ENCODE measurements around the gene HMG20B.

The HMG20B gene

DNA sequence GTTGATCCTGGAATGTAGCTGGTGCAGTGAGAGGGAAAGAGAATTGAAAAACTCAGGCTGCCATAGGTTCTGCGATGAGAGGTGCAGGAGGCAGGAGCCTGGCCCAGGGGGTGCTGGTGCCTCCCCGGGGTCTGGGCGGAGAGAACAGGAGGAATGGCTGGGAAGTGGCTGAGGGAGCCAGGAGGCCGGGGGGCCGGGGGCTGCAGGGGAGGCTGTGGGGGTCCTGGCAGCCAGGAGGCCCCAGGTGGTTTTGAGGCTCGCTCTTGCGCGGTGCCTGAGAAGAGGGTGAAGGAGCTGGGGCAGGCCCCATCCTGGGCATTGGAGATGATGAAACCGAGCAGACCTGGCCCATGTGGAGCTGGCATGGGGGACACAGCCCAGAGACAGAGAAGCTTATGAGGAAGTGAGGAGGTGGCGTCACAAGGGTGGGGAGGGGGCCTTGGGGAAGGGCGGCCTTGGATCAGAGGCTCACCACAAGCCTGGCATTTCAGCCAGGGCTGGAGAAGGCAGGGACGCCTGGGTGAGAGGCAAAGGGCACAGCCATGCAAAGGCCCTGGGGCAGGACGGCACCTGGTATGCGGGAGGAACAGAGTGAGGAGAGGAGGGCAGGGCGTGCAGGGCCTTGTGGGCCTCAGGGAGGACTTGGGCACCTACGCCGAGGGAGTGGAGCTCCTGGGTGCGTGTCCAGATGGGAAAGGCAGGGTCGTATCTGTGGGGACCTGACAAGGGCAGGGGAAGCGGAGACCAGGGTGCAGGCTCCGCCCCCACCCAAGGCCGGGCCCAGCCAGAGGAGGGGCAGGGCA lies 35.1 kb upstream of the HMG20B start:
- no peak overlapping the region for H3K4me3 ChIP-seq (ENCODE audit: low read depth, low read length)
- TF ChIP-seq, protein P1, sequence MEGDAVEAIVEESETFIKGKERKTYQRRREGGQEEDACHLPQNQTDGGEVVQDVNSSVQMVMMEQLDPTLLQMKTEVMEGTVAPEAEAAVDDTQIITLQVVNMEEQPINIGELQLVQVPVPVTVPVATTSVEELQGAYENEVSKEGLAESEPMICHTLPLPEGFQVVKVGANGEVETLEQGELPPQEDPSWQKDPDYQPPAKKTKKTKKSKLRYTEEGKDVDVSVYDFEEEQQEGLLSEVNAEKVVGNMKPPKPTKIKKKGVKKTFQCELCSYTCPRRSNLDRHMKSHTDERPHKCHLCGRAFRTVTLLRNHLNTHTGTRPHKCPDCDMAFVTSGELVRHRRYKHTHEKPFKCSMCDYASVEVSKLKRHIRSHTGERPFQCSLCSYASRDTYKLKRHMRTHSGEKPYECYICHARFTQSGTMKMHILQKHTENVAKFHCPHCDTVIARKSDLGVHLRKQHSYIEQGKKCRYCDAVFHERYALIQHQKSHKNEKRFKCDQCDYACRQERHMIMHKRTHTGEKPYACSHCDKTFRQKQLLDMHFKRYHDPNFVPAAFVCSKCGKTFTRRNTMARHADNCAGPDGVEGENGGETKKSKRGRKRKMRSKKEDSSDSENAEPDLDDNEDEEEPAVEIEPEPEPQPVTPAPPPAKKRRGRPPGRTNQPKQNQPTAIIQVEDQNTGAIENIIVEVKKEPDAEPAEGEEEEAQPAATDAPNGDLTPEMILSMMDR (IDR thresholded peaks at IDR 0.05; ENCODE audit: low read depth, low read length), result no peak

DNA sequence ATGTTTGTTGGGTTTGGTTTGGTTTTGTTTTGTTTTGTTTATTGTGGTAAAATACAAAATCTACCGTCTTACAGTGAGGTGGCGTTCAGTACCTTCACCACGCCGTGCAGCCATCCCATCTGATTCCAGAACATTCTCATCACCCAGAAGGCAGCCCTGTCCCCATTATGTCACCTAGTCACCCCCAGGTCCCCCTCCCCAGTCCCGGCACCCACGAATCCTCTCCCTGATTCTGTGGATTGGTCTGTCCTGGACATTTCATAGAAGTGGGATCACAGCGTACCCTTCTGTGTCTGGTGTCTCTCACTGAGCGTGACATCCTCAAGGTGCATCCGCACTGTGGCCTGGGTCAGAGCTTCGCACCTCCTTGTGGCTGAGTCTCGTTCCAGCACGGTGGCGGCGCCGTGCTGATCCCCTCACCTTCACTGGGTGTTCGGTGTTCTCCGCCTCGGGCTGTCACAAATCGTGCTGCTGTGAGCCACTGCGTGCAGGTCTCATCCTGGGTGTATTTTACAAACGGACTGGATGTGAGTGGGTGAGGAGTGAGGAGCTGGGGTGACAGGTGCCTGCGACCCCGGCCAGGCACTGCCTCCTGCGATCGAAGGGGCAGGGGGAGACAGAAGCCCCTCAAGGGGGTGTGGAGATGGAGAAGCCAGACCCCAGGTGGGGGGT lies 34.4 kb upstream of the HMG20B start:
- no peak overlapping the region for H3K4me3 ChIP-seq (ENCODE audit: low read depth, low read length)
- TF ChIP-seq, protein P1 (IDR thresholded peaks at IDR 0.05; ENCODE audit: low read depth, low read length), result no peak

DNA sequence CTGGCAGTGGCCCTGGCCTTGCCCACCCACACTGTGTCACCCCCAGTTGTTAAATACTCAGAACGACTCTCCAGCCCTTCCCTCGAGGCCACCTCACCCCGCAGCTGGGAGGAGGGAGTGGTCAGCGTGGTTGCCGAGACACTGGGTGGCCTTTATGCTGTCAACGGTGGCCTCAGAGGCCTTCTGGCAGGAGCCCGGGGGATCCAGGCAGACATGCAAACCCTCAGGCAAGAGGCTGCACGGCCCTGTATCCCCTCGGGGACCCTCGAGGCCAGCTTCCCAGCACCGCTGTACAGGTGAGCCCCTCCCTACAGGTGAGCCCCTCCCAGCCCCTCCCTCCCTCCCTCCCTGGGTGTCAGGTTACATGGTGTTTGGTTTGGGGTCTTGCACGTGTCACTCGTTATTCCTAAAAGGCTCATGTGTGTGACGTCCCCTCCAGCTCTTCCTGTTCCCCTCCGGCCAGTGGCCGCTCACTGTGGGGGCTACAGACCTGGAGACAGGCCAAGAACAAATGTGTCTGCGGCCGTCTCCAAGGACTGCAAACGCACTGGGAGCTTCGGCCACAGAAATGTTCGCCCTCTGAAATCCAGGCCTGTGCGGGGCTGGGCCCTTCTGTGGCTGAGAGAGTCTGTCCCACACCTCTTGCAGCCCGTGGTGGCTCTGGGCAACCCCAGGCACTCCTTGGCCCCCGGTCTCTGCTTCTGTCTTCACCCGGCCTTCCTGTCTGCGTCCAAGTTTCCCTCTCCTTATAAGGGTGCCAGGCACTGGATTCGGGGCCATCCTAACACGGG lies 33.6 kb upstream of the HMG20B start, which contains the start of gene TEKTIP1:
TEKTIP1 (plus strand) TSS at position 210 of the 791 bp plus-strand sequence; CDS start at position 214, 4 bp downstream.
- no peak within 1 kb of the TSS for H3K4me3 ChIP-seq (ENCODE audit: low read depth, low read length)
- TF ChIP-seq, protein P1 (IDR thresholded peaks at IDR 0.05; ENCODE audit: low read depth, low read length), result no peak

DNA sequence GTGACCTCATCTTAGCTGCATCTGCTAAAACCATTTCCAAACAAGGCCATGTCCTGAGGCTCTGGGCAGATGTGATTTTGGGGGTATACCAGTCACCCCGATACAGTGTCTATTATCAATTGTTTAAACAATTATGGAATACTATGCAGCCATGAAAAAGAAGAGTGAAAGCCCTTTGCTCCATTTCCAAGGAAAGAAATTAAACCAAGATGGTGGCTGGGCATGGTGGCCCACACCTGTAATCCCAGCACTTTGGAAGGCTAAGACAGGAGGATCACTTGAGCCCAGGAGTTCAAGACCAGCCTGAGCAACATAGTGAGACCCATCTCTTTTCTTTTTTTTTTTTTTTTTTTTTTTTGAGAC lies 33.0 kb upstream of the HMG20B start:
- H3K4me3 ChIP-seq (ENCODE audit: low read depth, low read length), result no peak overlapping the region
- TF ChIP-seq, protein P1 (IDR thresholded peaks at IDR 0.05; ENCODE audit: low read depth, low read length), result no peak

DNA sequence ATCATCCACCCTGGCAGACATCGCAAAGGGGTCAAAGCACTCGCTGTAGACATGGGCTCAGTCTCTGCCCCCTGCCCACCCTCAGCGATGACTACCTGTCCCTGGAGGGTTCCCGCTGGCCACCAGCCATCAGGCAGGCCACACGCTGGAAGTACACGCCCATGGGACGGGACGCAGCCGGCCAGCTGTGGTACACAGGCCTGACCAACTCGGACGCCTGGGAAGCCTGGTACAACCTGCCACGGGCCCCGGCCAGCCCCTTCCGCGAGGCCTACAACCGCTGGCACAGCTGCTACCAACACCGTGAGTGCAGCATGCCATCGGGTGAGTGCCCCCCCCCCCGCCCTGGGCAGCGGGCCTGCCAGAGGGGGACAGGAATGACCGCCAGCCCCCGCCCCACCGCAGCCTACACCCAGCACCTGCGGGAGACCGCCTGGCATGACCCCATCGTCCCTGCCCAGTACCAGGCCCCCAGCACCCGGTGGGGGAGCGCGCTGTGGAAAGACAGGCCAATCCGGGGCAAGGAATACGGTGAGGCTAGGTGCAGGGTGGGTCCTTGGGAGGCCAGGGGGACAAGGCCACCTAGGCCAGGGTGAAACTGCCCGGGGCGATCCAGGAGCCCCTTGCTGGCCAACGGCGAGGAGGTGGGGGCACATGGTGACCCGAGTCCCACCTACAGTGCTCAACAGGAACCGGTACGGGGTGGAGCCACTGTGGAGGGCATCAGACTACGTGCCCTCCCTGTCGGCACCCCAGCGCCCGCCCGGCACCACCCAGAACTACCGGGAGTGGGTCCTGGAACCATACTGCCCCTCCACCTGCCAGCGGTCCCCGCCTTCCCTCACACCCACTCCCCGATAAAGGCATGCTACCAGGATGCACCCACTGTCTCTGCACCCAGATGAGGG lies 29.3 kb upstream of the HMG20B start:
- H3K4me3 ChIP-seq (ENCODE audit: low read depth, low read length), result no peak overlapping the region
- TF ChIP-seq, protein P1 (IDR thresholded peaks at IDR 0.05; ENCODE audit: low read depth, low read length), result no peak

DNA sequence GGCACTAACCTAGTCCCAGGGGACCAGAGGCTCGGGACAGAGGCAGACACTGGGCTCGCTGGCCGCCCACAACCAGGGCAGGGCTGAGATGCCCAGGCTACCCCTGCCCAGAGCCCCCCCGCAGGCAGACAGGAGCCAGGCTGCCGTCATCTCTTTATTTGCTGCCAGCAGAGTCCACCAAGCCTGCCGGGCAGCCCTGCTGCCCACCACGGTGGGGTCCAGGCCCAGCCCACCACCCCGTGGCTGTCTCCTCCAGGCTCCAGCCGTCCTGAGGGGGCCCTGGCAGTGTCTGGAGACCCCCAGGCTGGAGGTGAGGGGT lies 28.7 kb upstream of the HMG20B start:
- TF ChIP-seq, protein P1 (IDR thresholded peaks at IDR 0.05; ENCODE audit: low read depth, low read length), result no peak
- H3K4me3 ChIP-seq (ENCODE audit: low read depth, low read length), result no peak overlapping the region
